HFFc6 (cell line): Measurements from ENCODE around the gene RAB25. TPM values are rescaled to one million over a fixed set of nuclear protein-coding genes. Genes with fewer than 3 reads are reported as not detected.
A peak's percentile ranks its signal among the peaks of the same experiment; 100 is the strongest.

Source experiments
- DNase-seq: peaks from one replicate; pipeline ENCODE4 v3.0.0-alpha.2; 2018
- H3K27ac Mint-ChIP-seq: 2 replicates; pipeline ENCODE4 v1.8.0; 2020; ENCODE audit warnings: mild to moderate bottlenecking, mixed read lengths
- H3K27me3 Mint-ChIP-seq: 2 replicates; pipeline ENCODE4 v1.8.0; 2021; ENCODE audit warnings: mild to moderate bottlenecking, moderate library complexity, mixed read lengths; ENCODE audit not compliant: insufficient read depth
- H3K36me3 Mint-ChIP-seq: 2 replicates; pipeline ENCODE4 v1.8.0; 2021; ENCODE audit warnings: low read depth, mixed read lengths
- H3K4me1 Mint-ChIP-seq: 2 replicates; pipeline ENCODE4 v1.8.0; 2020; ENCODE audit warnings: low read depth, mixed read lengths
- H3K4me3 Mint-ChIP-seq: 2 replicates; pipeline ENCODE4 v1.8.0; 2020; ENCODE audit warnings: mild to moderate bottlenecking, moderate library complexity, mixed read lengths
- H3K9me3 Mint-ChIP-seq: 2 replicates; pipeline ENCODE4 v1.8.0; 2020; ENCODE audit warnings: mild to moderate bottlenecking, mixed read lengths
- long read RNA-seq: library from polyadenylated mRNA; unstranded; transcript quantifications from one replicate; pipeline ENCODE4 v2.0.0, GENCODE V29; 2019
- total RNA-seq, 6 experiments: library from RNA; stranded (reverse); fragmentation: NEBNext Ultra II Directional; extraction: Animal tissue kit (Norgen Biotek cat#: 25700); gene quantifications; 2 replicates in 1 of 6; 3 replicates in 5 of 6; pipeline ENCODE4 v1.2.3, GENCODE V29; 2021
- TF ChIP-seq, protein P1 (sequence below): fragments of 200-600 bp; sonication (generic); IDR thresholded peaks from 2 replicates; pipeline ENCODE4 v1.5.0; 2021; ENCODE audit warnings: antibody characterized with exemption, mild to moderate bottlenecking

RAB25 gene
- total RNA-seq: not detected
- long read RNA-seq: 0 reads

DNA sequence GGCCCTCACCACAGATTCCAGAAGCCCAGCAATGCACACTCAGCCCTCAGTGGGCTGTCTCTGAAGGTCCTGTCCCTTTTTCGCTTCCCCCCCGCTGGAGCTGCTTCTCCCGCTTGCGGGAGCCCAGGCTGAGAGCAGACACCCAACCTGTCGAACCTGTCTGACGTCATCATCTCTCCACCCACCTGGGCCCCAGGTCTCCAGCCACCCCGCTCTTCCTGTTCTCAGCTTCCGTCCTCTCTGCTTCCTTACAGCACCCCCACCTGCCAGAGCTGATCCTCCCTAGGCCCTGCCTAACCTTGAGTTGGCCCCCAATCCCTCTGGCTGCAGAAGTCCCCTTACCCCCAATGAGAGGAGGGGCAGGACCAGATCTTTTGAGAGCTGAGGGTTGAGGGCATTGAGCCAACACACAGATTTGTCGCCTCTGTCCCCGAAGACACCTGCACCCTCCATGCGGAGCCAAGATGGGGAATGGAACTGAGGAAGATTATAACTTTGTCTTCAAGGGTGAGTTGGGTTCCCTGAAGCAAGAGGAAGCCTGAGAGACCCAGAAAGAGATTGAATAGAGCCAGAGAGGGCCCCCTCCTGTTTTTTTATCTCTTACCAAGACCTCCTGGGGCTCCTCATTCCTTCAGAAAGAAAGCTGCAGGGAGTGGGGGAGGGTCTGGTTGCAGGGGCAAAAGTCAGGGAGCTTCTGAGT, at the start of gene RAB25:
RAB25 (plus strand) TSS at position 224 of the 700 bp plus-strand sequence; CDS start at position 465, 241 bp downstream.
- TF ChIP-seq, protein P1, sequence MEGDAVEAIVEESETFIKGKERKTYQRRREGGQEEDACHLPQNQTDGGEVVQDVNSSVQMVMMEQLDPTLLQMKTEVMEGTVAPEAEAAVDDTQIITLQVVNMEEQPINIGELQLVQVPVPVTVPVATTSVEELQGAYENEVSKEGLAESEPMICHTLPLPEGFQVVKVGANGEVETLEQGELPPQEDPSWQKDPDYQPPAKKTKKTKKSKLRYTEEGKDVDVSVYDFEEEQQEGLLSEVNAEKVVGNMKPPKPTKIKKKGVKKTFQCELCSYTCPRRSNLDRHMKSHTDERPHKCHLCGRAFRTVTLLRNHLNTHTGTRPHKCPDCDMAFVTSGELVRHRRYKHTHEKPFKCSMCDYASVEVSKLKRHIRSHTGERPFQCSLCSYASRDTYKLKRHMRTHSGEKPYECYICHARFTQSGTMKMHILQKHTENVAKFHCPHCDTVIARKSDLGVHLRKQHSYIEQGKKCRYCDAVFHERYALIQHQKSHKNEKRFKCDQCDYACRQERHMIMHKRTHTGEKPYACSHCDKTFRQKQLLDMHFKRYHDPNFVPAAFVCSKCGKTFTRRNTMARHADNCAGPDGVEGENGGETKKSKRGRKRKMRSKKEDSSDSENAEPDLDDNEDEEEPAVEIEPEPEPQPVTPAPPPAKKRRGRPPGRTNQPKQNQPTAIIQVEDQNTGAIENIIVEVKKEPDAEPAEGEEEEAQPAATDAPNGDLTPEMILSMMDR: no peak
- H3K36me3 Mint-ChIP-seq: peaks cover 6% of the 10 kb centered on the region
- no peak for DNase-seq
- no peaks in the 10 kb centered on the region for H3K27me3 Mint-ChIP-seq
- H3K4me1 Mint-ChIP-seq: peaks cover 15% of the 10 kb centered on the region
- no peak within 1 kb of the TSS for H3K27ac Mint-ChIP-seq
- no peak within 1 kb of the TSS for H3K4me3 Mint-ChIP-seq
- no peaks in the 10 kb centered on the region for H3K9me3 Mint-ChIP-seq

DNA sequence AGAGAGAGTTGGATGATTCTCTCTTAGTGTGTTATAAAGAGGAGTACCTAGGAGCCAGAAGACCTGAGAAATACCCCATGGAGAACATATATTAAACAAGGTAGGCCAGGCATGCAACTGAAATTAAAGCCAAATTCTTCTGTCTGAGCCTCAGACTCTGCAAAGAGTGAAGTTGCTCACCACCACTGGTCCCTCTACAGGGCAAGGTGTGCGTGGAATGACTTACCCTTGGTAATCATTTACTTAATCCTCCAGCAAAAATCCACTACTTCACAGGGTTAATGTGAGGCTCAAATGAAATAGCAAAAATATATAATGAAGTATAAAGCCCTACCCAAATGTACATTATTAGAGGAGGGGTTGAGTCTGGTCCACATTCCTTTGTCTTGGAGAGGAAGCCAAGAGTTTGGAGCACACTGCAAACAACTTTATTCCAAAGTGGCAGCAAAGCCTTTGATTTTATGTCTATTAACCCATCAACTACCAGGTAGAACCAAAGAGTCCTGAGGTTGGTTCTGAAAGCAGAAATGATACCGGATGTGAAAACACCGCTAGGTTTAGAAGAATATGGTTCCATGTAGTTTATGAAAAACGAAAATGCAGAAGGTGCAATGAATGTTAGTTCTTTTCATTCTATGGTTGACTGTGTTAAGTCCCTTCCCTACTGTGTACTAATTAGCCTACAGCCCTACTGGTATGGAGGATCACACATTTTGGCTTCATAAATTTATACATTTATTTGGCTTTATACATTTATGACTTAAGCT, 48.7 kb upstream of the RAB25 start:
- Mint-ChIP-seq H3K4me1 (0 out of 2 replicates have a peak, but pooled peaks cover 5% of the 10 kb centered on the region), H3K9me3 (no peaks in the 10 kb centered on the region), H3K4me3 (no peak overlapping the region), H3K27me3 (no peaks in the 10 kb centered on the region), H3K36me3 (peaks cover 46% of the 10 kb centered on the region), H3K27ac (no peak overlapping the region)
- no peak for DNase-seq
- TF ChIP-seq, protein P1: no peak

DNA sequence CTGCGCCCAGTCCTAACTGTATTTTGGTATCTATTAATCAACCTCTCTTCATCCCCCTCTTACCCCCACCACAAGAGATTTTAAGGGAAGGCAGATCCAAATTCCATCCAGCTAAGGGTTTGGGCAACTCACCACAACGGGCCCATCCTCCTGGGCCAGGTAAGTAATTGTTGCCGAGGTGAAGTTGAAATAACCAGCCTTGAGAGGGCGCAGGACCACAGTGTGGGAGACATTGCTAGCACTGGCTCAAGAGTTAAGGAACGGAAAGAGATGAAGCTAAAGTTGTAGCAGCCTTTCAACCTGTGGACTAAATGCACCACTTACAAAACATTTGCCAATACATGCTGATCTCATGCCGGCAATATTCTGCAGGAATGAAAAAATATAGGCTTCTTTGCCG, 46.1 kb upstream of the RAB25 start:
- peaks cover 48% of the 10 kb centered on the region for H3K36me3 Mint-ChIP-seq
- no peak overlapping the region for H3K4me3 Mint-ChIP-seq
- peaks cover 15% of the 10 kb centered on the region for H3K4me1 Mint-ChIP-seq
- H3K9me3 Mint-ChIP-seq: no peaks in the 10 kb centered on the region
- TF ChIP-seq, protein P1: no peak
- peaks cover under 1% of the 10 kb centered on the region; the same call in 1 of the 2 replicates for H3K27me3 Mint-ChIP-seq
- DNase-seq: no peak
- H3K27ac Mint-ChIP-seq: no peak overlapping the region

DNA sequence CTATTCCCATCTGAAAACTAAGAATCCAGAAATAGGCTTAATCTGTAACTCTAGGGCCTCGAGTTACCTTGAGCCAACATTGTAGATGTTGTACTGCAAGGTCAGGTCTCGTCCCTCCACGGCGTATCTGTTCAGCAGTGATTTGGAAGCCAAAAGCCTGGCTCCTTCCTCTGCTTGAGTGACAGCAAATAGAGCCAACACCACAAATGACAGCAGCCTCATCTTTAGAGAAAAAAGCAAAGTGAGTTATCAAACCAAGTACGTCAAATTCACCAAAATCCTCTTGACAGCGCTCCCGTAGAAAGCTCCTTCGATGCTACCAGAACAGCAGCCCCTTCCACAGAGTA, 41.0 kb upstream of the RAB25 start:
- Mint-ChIP-seq H3K27ac (peak overlapping the region; percentile 84), H3K4me3 (peak overlapping the region; percentile 100), H3K27me3 (peaks cover 5% of the 10 kb centered on the region), H3K4me1 (peaks cover 21% of the 10 kb centered on the region), H3K9me3 (no peaks in the 10 kb centered on the region), H3K36me3 (peaks cover 28% of the 10 kb centered on the region)
- DNase-seq: no peak
- TF ChIP-seq, protein P1: no peak

DNA sequence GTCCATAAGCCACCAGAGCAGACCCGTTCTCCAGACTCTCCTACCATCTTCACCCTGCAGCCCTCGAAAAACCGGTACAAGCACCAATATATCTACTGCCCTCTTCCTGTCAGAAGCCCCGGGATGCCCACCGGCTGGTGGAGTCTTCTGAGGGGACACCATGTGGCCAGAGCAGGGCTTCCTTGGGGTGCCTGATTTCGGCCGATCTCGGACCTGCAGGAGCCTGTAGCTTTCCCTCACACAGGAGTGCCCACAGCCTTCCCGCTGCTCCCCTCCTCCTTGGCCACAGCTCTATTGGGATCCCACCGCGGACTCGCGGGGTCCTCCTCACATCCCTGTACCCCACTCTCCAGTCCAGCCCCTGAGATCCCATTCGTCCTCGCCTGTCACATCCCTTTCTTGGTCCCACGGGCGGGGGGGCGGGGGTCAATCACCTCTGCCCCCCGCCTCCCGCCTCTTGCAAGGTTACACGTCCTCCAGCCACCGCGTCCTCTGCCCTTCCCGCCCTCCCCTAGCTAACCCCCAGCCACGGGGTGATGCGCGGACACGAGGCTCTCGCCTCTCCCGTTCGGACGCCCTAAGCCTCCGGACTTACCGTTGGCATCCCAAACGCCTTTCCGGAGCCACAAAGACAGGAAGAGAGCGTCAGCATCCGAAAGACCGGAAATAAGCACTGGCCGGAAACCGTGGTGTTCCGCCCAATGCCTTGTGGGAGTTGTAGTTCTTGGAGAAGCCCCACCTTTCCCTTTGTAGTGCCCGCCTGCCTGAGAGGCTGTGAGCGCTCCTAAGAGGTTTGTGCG, 40.5 kb upstream of the RAB25 start, which contains the start of gene SSR2:
SSR2 (minus strand) TSS at position 659 of the 800 bp plus-strand sequence. CDS start 784 bp downstream, outside the sequence.
- H3K9me3 Mint-ChIP-seq: no peaks in the 10 kb centered on the region

More for the DNA sequence above, 40.5 kb upstream of the RAB25 start, which contains the start of gene SSR2:
- TF ChIP-seq, protein P1: no peak
- H3K4me1 Mint-ChIP-seq: peaks cover 21% of the 10 kb centered on the region
- peaks cover 28% of the 10 kb centered on the region for H3K36me3 Mint-ChIP-seq
- peaks cover 5% of the 10 kb centered on the region for H3K27me3 Mint-ChIP-seq
- peak; percentile 85 for DNase-seq
- peak within 1 kb of the TSS; percentile 84 for H3K27ac Mint-ChIP-seq
- peak within 1 kb of the TSS; percentile 100 for H3K4me3 Mint-ChIP-seq
